ENCODE data around the gene FUT8.

FUT8 gene

GRCh38 chr14:65780566-65780965, 368.0 kb downstream of the FUT8 start:
- CTCF ChIA-PET: no interaction called here
- Mint-ChIP-seq H3K27me3 (peaks cover 36% of the 10 kb centered on the region), H3K4me3 (no peak overlapping the region), H3K9me3 (no peaks in the 10 kb centered on the region), H3K27ac (no peak overlapping the region), H3K36me3 (no peaks in the 10 kb centered on the region), H3K4me1 (no peaks in the 10 kb centered on the region)
- DNase-seq: no peak

- Mint-ChIP-seq H3K36me3 (no peaks in the 10 kb centered on the region), H3K27me3 (peaks cover 29% of the 10 kb centered on the region), H3K4me1 (no peaks in the 10 kb centered on the region), H3K27ac (no peak overlapping the region), H3K9me3 (no peaks in the 10 kb centered on the region), H3K4me3 (no peak overlapping the region)
- CTCF ChIA-PET: no interaction called here
- DNase-seq: no peak
Observed at GRCh38 chr14:65783101-65783500, 370.6 kb downstream of the FUT8 start.

- CTCF ChIA-PET: no interaction called here
- no peak overlapping the region for H3K4me3 Mint-ChIP-seq
- no peak for DNase-seq
- no peak overlapping the region for H3K27ac Mint-ChIP-seq
- no peaks in the 10 kb centered on the region for H3K9me3 Mint-ChIP-seq
- H3K27me3 Mint-ChIP-seq: peaks cover 29% of the 10 kb centered on the region
- no peaks in the 10 kb centered on the region for H3K36me3 Mint-ChIP-seq
- no peaks in the 10 kb centered on the region for H3K4me1 Mint-ChIP-seq
Observed at GRCh38 chr14:65783576-65783975, 371.0 kb downstream of the FUT8 start.

GRCh38 chr14:65784574-65784973, 372.0 kb downstream of the FUT8 start:
- Mint-ChIP-seq H3K9me3 (no peaks in the 10 kb centered on the region), H3K27me3 (peaks cover 29% of the 10 kb centered on the region), H3K4me1 (no peaks in the 10 kb centered on the region), H3K36me3 (no peaks in the 10 kb centered on the region), H3K4me3 (no peak overlapping the region), H3K27ac (no peak overlapping the region)
- CTCF ChIA-PET: interaction anchor here (1.4 kb wide), 1 partner anchor 175 kb away, joined by 3 read pairs; no protein-coding TSS in a partner anchor
- no peak for DNase-seq

GRCh38 chr14:65787461-65787860, 374.9 kb downstream of the FUT8 start:
- Mint-ChIP-seq H3K4me3 (no peak overlapping the region), H3K4me1 (no peaks in the 10 kb centered on the region), H3K9me3 (no peaks in the 10 kb centered on the region), H3K27me3 (peaks cover 15% of the 10 kb centered on the region), H3K36me3 (no peaks in the 10 kb centered on the region), H3K27ac (no peak overlapping the region)
- DNase-seq: no peak
- CTCF ChIA-PET: no interaction called here

GRCh38 chr14:65788876-65789275, 376.3 kb downstream of the FUT8 start:
- Mint-ChIP-seq H3K4me3 (no peak overlapping the region), H3K27me3 (peaks cover 15% of the 10 kb centered on the region), H3K27ac (no peak overlapping the region), H3K36me3 (no peaks in the 10 kb centered on the region), H3K4me1 (no peaks in the 10 kb centered on the region), H3K9me3 (no peaks in the 10 kb centered on the region)
- CTCF ChIA-PET: no interaction called here
- DNase-seq: no peak

- Mint-ChIP-seq H3K36me3 (no peaks in the 10 kb centered on the region), H3K4me1 (no peaks in the 10 kb centered on the region), H3K9me3 (no peaks in the 10 kb centered on the region), H3K4me3 (no peak overlapping the region), H3K27me3 (peaks cover 15% of the 10 kb centered on the region), H3K27ac (no peak overlapping the region)
- DNase-seq: no peak
- CTCF ChIA-PET: no interaction called here
Observed at GRCh38 chr14:65789363-65789762, 376.8 kb downstream of the FUT8 start.

- CTCF ChIA-PET: no interaction called here
- Mint-ChIP-seq H3K27me3 (peaks cover 9% of the 10 kb centered on the region), H3K27ac (no peak overlapping the region), H3K4me3 (no peak overlapping the region), H3K36me3 (no peaks in the 10 kb centered on the region), H3K9me3 (no peaks in the 10 kb centered on the region), H3K4me1 (no peaks in the 10 kb centered on the region)
- no peak for DNase-seq
Observed at GRCh38 chr14:65790172-65790815, 377.8 kb downstream of the FUT8 start.

GRCh38 chr14:65791191-65791981, 378.9 kb downstream of the FUT8 start:
- no peak for DNase-seq
- CTCF ChIA-PET: no interaction called here

GRCh38 chr14:65792208-65792905, 379.8 kb downstream of the FUT8 start:
- H3K27ac Mint-ChIP-seq: no peak overlapping the region
- peaks cover 16% of the 10 kb centered on the region for H3K27me3 Mint-ChIP-seq
- H3K36me3 Mint-ChIP-seq: no peaks in the 10 kb centered on the region
- no peak for DNase-seq
- no peaks in the 10 kb centered on the region for H3K9me3 Mint-ChIP-seq
- H3K4me1 Mint-ChIP-seq: no peaks in the 10 kb centered on the region
- no peak overlapping the region for H3K4me3 Mint-ChIP-seq
- CTCF ChIA-PET: no interaction called here

More at GRCh38 chr14:65791191-65791981, 378.9 kb downstream of the FUT8 start:
- no peaks in the 10 kb centered on the region for H3K36me3 Mint-ChIP-seq
- no peak overlapping the region for H3K4me3 Mint-ChIP-seq
- H3K27me3 Mint-ChIP-seq: peaks cover 16% of the 10 kb centered on the region
- no peaks in the 10 kb centered on the region for H3K9me3 Mint-ChIP-seq
- H3K4me1 Mint-ChIP-seq: no peaks in the 10 kb centered on the region
- H3K27ac Mint-ChIP-seq: no peak overlapping the region
